T-cell (primary cell): ENCODE data around the gene SSH3. TPM values are rescaled to one million over a fixed set of nuclear protein-coding genes. Genes with fewer than 3 reads are reported as not detected.
A peak's percentile ranks its signal among the peaks of the same experiment; 100 is the strongest.

ENCODE experiments used
- ATAC-seq, 4 experiments: fragments of 200-7000 bp in 3 of 4; fragments of 150-1000 bp in 1 of 4; cut with Tn5 transposase; replicated peaks in 1 of 4; 1 replicate in 3 of 4; 2 replicates in 1 of 4; pipeline ENCODE4 v1.10.0; 2021; ENCODE audit warnings: moderate library complexity in 3 of 4, mild to moderate bottlenecking in 2 of 4, moderate number of reproducible peaks in 1 of 4
- CTCF ChIA-PET, 2 donors: fragments of 300-600 bp; sonication (Branson Sonifier 250); formaldehyde crosslinking; loops; one replicate each; lab custom pipeline; 2022; ENCODE audit warnings: antibody characterized with exemption in 2 of 2; lab: Charles Lee
- POLR2A ChIA-PET, 2 donors: fragments of 300-600 bp; sonication (Branson Sonifier 250); formaldehyde crosslinking; loops; one replicate each; lab custom pipeline; 2022; ENCODE audit warnings: antibody characterized with exemption in 2 of 2; lab: Charles Lee
- DNase-seq, 35 experiments: peaks; one replicate each; pipeline versions ENCODE4 v3.0.0 to v3.0.0-alpha.2; 2013 to 2023
- H3K27ac ChIP-seq: one replicate; pipeline ENCODE4 v1.5.1; 2013; ENCODE audit warnings: low read length
- H3K27me3 ChIP-seq, 2 experiments: replicated peaks in 1 of 2; 1 replicate in 1 of 2; 2 replicates in 1 of 2; pipeline versions ENCODE4 v1.6.1 to v1.7.0; 2013; ENCODE audit warnings: low read length in 1 of 2, mixed read lengths in 1 of 2; ENCODE audit not compliant: control insufficient read depth in 2 of 2, insufficient read depth in 2 of 2; ENCODE audit errors: extremely low read depth in 1 of 2
- H3K36me3 ChIP-seq, 2 donors: 1 replicate in 1 of 2; 2 replicates in 1 of 2; pipeline versions ENCODE4 v1.6.1 to v1.7.0; 2013; ENCODE audit warnings: low read length in 1 of 2; ENCODE audit not compliant: control insufficient read depth in 2 of 2, insufficient read depth in 1 of 2; ENCODE audit errors: extremely low read depth in 1 of 2
- H3K4me1 ChIP-seq, 2 experiments: 1 replicate in 1 of 2; 2 replicates in 1 of 2; pipeline versions ENCODE4 v1.6.1 to v1.7.0; 2013; ENCODE audit warnings: low read length in 2 of 2, mixed read lengths in 1 of 2; ENCODE audit not compliant: insufficient read depth in 2 of 2, control insufficient read depth in 1 of 2; ENCODE audit errors: extremely low read depth in 1 of 2
- H3K4me3 ChIP-seq, 2 donors: 1 replicate in 1 of 2; 2 replicates in 1 of 2; pipeline versions ENCODE4 v1.5.1 to v1.7.0; 2013; ENCODE audit warnings: mild to moderate bottlenecking in 2 of 2, low read length in 1 of 2, moderate library complexity in 1 of 2; ENCODE audit not compliant: control insufficient read depth in 1 of 2; ENCODE audit errors: extremely low read depth in 1 of 2
- H3K9me3 ChIP-seq: 2 replicates; pipeline ENCODE4 v1.7.0; 2013
- H3K27ac Mint-ChIP-seq, 2 donors: one replicate each; pipeline ENCODE4 v1.8.0; 2020 to 2021; ENCODE audit warnings: mild to moderate bottlenecking in 2 of 2, mixed read lengths in 2 of 2
- H3K27me3 Mint-ChIP-seq, 2 donors: one replicate each; pipeline ENCODE4 v1.8.0; 2021 to 2022; ENCODE audit warnings: mixed read lengths in 2 of 2
- H3K36me3 Mint-ChIP-seq: one replicate; pipeline ENCODE4 v1.8.0; 2021; ENCODE audit warnings: mixed read lengths
- H3K4me1 Mint-ChIP-seq, 3 donors: one replicate each; pipeline ENCODE4 v1.8.0; 2020 to 2022; ENCODE audit warnings: mixed read lengths in 3 of 3, mild to moderate bottlenecking in 1 of 3
- H3K4me3 Mint-ChIP-seq, 3 donors: one replicate each; pipeline ENCODE4 v1.8.0; 2020 to 2022; ENCODE audit warnings: mild to moderate bottlenecking in 3 of 3, mixed read lengths in 3 of 3, moderate library complexity in 3 of 3
- H3K9me3 Mint-ChIP-seq, 3 donors: one replicate each; pipeline ENCODE4 v1.8.0; 2020 to 2022; ENCODE audit warnings: mixed read lengths in 3 of 3
- whole genome bisulfite sequencing: methylation state at CpG from one replicate; pipeline ENCODE4 v1.1.5; 2013; ENCODE audit warnings: missing lambda C conversion rate; ENCODE audit not compliant: insufficient coverage; 5-methylcytosine and 5-hydroxymethylcytosine counted together
- total RNA-seq, 35 experiments: library from RNA in 6 of 35; stranded (reverse) in 6 of 35; fragments of 120-200 nt in 1 of 35; gene quantifications; one replicate each; pipeline versions ENCODE4 v1.2.1 to v1.2.4 and lab custom pipeline; 2013 to 2026

The SSH3 gene
- total RNA-seq, 5 donors from 2014 or later (not counting 1 experiment from before 2014, with no cell fraction given), result 11.5 to 30.9 (median 26.7) TPM

- Mint-ChIP-seq H3K4me3 (peak overlapping the region; percentile 8 to 45 (median 32)), H3K4me1 (peaks cover 49 to 56% (median 52%) of the 10 kb centered on the region in 3 donors), H3K9me3 (peaks cover 0 to 10% (median 8%) of the 10 kb centered on the region in 3 donors), H3K27me3 (no peaks in the 10 kb centered on the region), H3K27ac (peak overlapping the region; percentile 60 to 82), H3K36me3 (peaks cover 37% of the 10 kb centered on the region)
- ATAC-seq, result no peak
- H3K27ac ChIP-seq, result peak overlapping the region; percentile 62
- CTCF ChIA-PET, result interaction anchor here (0.5 to 2.7 kb wide), 7 partner anchors 16 to 50 kb away, joined by 3 to 10 read pairs (median 4); partner anchors contain the start of gene GRK2 (in 1 of the 2)
- peak in 2 of 35 experiments; percentile 49 to 70 for DNase-seq
- H3K4me1 ChIP-seq, result peaks cover 10 to 38% of the 10 kb centered on the region in 2 experiments
- H3K4me3 ChIP-seq, result no peak overlapping the region
- no CpG with 5 or more reads among the region's 3 CpGs for WGBS
- H3K36me3 ChIP-seq, result peaks cover 0 to 45% of the 10 kb centered on the region in 2 donors
- POLR2A ChIA-PET, result interaction anchor here in 1 of 2 donors (0.6 to 0.7 kb wide), 2 partner anchors 60 to 127 kb away, joined by 3 to 5 read pairs; no protein-coding TSS in a partner anchor
- no peaks in the 10 kb centered on the region for H3K27me3 ChIP-seq
- no peaks in the 10 kb centered on the region for H3K9me3 ChIP-seq
Measured at GRCh38 chr11:67293090-67293489, 10.2 kb upstream of the SSH3 start.

- no peaks in the 10 kb centered on the region for H3K27me3 ChIP-seq
- no CpG with 5 or more reads among the region's 1 CpG for WGBS
- ATAC-seq, result no peak
- Mint-ChIP-seq H3K27ac (peak overlapping the region in 1 of 2 donors; percentile 66), H3K9me3 (peaks cover 0 to 10% (median 8%) of the 10 kb centered on the region in 3 donors), H3K27me3 (no peaks in the 10 kb centered on the region), H3K36me3 (peaks cover 50% of the 10 kb centered on the region), H3K4me3 (peak overlapping the region in 1 of 3 donors; percentile 8), H3K4me1 (peaks cover 34 to 55% (median 47%) of the 10 kb centered on the region in 3 donors)
- no peak for DNase-seq
- ChIA-PET CTCF (no interaction called here), POLR2A (interaction anchor here in 1 of 2 donors (0.6 to 0.8 kb wide), 2 partner anchors 8 to 50 kb away, joined by 3 read pairs; no protein-coding TSS in a partner anchor)
- peaks cover 15 to 64% of the 10 kb centered on the region in 2 donors for H3K36me3 ChIP-seq
- no peak overlapping the region for H3K4me3 ChIP-seq
- H3K9me3 ChIP-seq, result no peaks in the 10 kb centered on the region
- no peak overlapping the region for H3K27ac ChIP-seq
- peaks cover 10 to 30% of the 10 kb centered on the region in 2 experiments for H3K4me1 ChIP-seq
Measured at GRCh38 chr11:67295846-67296245, 7.5 kb upstream of the SSH3 start.

- Mint-ChIP-seq H3K4me3 (no peak overlapping the region), H3K27me3 (no peaks in the 10 kb centered on the region), H3K36me3 (peaks cover 44% of the 10 kb centered on the region), H3K9me3 (peaks cover 0 to 10% (median 8%) of the 10 kb centered on the region in 3 donors), H3K4me1 (peaks cover 16 to 39% (median 30%) of the 10 kb centered on the region in 3 donors), H3K27ac (peak overlapping the region; percentile 22 to 52)
- Histone ChIP-seq H3K27ac (no peak overlapping the region), H3K9me3 (no peaks in the 10 kb centered on the region), H3K36me3 (peaks cover 22 to 64% of the 10 kb centered on the region in 2 donors), H3K27me3 (no peaks in the 10 kb centered on the region), H3K4me1 (peaks cover under 1 to 20% of the 10 kb centered on the region in 2 experiments), H3K4me3 (no peak overlapping the region)
- CTCF ChIA-PET, result interaction anchor here in 1 of 2 donors (0.6 kb wide), 1 partner anchor 1668 kb away, joined by 5 read pairs; no protein-coding TSS in a partner anchor
- POLR2A ChIA-PET, result no interaction called here
- 100% methylated on average over 4 of the region's 7 CpGs for WGBS
- ATAC-seq (no peak), DNase-seq (no peak)
Measured at GRCh38 chr11:67298786-67299185, 4.5 kb upstream of the SSH3 start.

- peaks cover 0 to 29% of the 10 kb centered on the region in 2 experiments for H3K4me1 ChIP-seq
- H3K36me3 ChIP-seq, result peaks cover 22 to 63% of the 10 kb centered on the region in 2 donors
- Mint-ChIP-seq H3K4me1 (peaks cover 14 to 40% (median 31%) of the 10 kb centered on the region in 3 donors), H3K36me3 (peaks cover 39% of the 10 kb centered on the region), H3K9me3 (peaks cover 0 to 10% (median 8%) of the 10 kb centered on the region in 3 donors), H3K27ac (peak overlapping the region in 1 of 2 donors; percentile 11), H3K27me3 (no peaks in the 10 kb centered on the region), H3K4me3 (no peak overlapping the region)
- POLR2A ChIA-PET, result no interaction called here
- H3K27me3 ChIP-seq, result no peaks in the 10 kb centered on the region
- no peak overlapping the region for H3K27ac ChIP-seq
- H3K4me3 ChIP-seq, result no peak overlapping the region
- H3K9me3 ChIP-seq, result no peaks in the 10 kb centered on the region
- ATAC-seq (no peak), DNase-seq (peak in 1 of 35 experiments; percentile 1)
- 97% methylated on average over 20 of the region's 29 CpGs for WGBS
- CTCF ChIA-PET, result interaction anchor here in 1 of 2 donors (0.6 kb wide), 1 partner anchor 218 kb away, joined by 3 read pairs; no protein-coding TSS in a partner anchor
Measured at GRCh38 chr11:67299471-67300191, 3.7 kb upstream of the SSH3 start.

GRCh38 chr11:67300256-67300755 lies 3.0 kb upstream of the SSH3 start:
- H3K27me3 ChIP-seq, result no peaks in the 10 kb centered on the region
- H3K4me1 ChIP-seq, result peaks cover 0 to 31% of the 10 kb centered on the region in 2 experiments
- no peaks in the 10 kb centered on the region for H3K9me3 ChIP-seq
- Mint-ChIP-seq H3K4me1 (peaks cover 18 to 43% (median 34%) of the 10 kb centered on the region in 3 donors), H3K4me3 (no peak overlapping the region), H3K27ac (no peak overlapping the region), H3K36me3 (peaks cover 34% of the 10 kb centered on the region), H3K27me3 (no peaks in the 10 kb centered on the region), H3K9me3 (peaks cover 0 to 10% (median 8%) of the 10 kb centered on the region in 3 donors)
- 97% methylated on average over 10 of the region's 13 CpGs for WGBS
- ATAC-seq, result no peak
- CTCF ChIA-PET, result no interaction called here
- peaks cover 22 to 57% of the 10 kb centered on the region in 2 donors for H3K36me3 ChIP-seq
- no peak overlapping the region for H3K27ac ChIP-seq
- peak in 1 of 35 experiments; percentile 1 for DNase-seq
- no peak overlapping the region for H3K4me3 ChIP-seq
- POLR2A ChIA-PET, result no interaction called here

- WGBS, result 93% methylated on average over 21 of the region's 22 CpGs
- no peaks in the 10 kb centered on the region for H3K9me3 ChIP-seq
- POLR2A ChIA-PET, result no interaction called here
- peak in 1 of 35 experiments; percentile 1 for DNase-seq
- H3K36me3 Mint-ChIP-seq, result peaks cover 30% of the 10 kb centered on the region
- H3K27me3 Mint-ChIP-seq, result no peaks in the 10 kb centered on the region
- H3K4me1 Mint-ChIP-seq, result peaks cover 17 to 43% (median 37%) of the 10 kb centered on the region in 3 donors
- H3K27ac Mint-ChIP-seq, result no peak overlapping the region
- H3K27me3 ChIP-seq, result no peaks in the 10 kb centered on the region
- CTCF ChIA-PET, result no interaction called here
- H3K4me3 Mint-ChIP-seq, result no peak overlapping the region
- H3K27ac ChIP-seq, result no peak overlapping the region
- peaks cover 22 to 52% of the 10 kb centered on the region in 2 donors for H3K36me3 ChIP-seq
- no peak overlapping the region for H3K4me3 ChIP-seq
- peaks cover 0 to 31% of the 10 kb centered on the region in 2 experiments for H3K4me1 ChIP-seq
- ATAC-seq, result no peak
- H3K9me3 Mint-ChIP-seq, result peaks cover 0 to 10% (median 8%) of the 10 kb centered on the region in 3 donors
Measured at GRCh38 chr11:67300756-67301312, 2.5 kb upstream of the SSH3 start.
